ENCODE measurements around the gene NADK.
"Not testable (repeated sequence)": the region's sequence is repeated elsewhere in the genome, so short reads cannot be mapped to it uniquely, and the experiment has no call there.

The NADK gene

DNA sequence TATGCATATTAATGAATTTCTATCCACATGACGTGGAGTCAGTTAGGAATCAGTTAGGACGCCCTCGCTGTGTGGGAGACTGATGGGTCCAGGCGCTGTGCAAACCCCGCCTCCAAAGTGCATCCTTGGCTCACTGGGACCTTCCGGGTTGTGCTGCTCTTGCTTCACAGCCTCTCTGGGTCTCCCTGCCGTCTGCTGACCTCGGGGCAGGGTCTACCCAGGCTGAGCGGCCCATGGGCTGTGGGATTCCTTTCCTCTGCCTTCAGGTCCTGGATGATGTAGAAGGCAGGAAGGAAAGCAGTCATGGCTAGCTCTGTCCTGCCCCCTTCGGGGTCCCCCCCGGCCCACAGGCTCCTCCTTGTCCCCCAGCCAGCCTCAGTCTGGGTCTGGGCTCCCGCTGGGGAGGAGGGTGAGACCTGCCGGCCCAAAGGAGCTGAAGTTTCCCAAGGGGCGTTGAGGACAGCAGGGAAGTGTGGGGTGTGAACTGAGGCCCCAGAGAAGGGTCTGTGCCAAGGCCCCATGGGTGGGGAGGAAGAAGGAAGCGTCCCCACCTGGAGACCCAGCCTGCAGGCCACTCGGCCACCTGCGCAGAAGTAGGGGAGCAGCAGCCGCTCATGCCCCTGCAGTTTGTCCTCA lies 29.5 kb downstream of the NADK start:
- no peak for DNase-seq (ENCODE audit: low read depth, low spot score)
- TF ChIP-seq, protein P1, sequence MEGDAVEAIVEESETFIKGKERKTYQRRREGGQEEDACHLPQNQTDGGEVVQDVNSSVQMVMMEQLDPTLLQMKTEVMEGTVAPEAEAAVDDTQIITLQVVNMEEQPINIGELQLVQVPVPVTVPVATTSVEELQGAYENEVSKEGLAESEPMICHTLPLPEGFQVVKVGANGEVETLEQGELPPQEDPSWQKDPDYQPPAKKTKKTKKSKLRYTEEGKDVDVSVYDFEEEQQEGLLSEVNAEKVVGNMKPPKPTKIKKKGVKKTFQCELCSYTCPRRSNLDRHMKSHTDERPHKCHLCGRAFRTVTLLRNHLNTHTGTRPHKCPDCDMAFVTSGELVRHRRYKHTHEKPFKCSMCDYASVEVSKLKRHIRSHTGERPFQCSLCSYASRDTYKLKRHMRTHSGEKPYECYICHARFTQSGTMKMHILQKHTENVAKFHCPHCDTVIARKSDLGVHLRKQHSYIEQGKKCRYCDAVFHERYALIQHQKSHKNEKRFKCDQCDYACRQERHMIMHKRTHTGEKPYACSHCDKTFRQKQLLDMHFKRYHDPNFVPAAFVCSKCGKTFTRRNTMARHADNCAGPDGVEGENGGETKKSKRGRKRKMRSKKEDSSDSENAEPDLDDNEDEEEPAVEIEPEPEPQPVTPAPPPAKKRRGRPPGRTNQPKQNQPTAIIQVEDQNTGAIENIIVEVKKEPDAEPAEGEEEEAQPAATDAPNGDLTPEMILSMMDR (IDR thresholded peaks at IDR 0.05; ENCODE audit: low read depth, low read length): no peak
- in situ Hi-C loops (cut with HindIII; ENCODE audit: low sequenced_read_pairs): no loop called here
- H3K4me3 ChIP-seq (ENCODE audit: low read depth, low read length): no peak overlapping the region

- H3K4me3 ChIP-seq (ENCODE audit: low read depth, low read length); DNase-seq (ENCODE audit: low read depth, low spot score); in situ Hi-C loops (cut with HindIII; ENCODE audit: low sequenced_read_pairs): not testable (repeated sequence)
These were observed 31.7 kb downstream of the NADK start for GRCh38 chr1:1746566-1746909.

DNA sequence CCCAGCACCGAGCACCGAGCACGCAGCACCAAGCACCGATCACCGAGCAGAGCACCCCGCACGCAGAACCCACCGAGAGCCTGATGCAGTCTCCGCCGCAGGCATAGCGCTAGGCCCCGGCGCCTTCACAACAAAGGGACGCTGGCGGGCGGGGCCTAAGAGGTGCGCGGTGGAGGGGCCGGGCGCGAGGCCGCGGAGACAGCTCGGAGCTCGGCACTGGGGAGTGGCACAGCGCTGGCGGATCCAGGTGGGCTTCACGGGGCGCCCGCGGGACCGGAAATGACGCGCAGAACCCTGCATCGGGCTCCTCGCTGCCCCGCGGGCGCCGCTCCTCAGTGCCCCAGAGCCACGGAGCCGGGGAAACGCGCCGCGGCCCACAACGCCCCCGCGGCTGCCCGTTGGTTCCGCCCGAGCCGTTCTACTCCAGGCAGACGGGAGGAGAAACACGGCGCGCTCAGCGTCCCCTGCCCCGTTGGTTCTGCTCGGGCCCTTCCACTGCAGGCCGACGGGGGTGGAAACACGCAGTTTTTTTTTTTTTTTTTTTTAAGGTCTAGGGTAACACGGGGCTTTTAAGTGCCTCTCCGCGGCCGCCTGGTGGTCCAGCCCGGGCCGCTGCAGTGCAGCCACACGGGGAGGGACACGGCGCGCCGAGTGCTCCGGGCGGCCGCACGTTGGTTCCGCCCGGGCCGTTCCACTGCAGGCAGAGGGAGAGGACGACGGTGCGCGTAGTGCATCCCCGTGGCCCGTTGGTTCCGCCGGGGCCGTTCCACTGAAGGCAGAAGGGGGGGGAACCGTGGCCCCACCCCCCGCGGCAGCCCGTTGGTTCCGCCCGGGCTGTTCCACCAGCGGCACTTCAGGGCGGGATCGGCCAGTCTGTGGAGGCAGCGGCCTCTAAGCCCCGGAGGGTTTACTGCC lies 32.4 kb downstream of the NADK start:
- in situ Hi-C loops (cut with HindIII; ENCODE audit: low sequenced_read_pairs): not testable (repeated sequence)
- DNase-seq (ENCODE audit: low read depth, low spot score): peak; percentile 7
- peak overlapping the region; percentile 34 for H3K4me3 ChIP-seq (ENCODE audit: low read depth, low read length)

- DNase-seq (ENCODE audit: low read depth, low spot score); H3K4me3 ChIP-seq (ENCODE audit: low read depth, low read length); in situ Hi-C loops (cut with HindIII; ENCODE audit: low sequenced_read_pairs): not testable (repeated sequence)
These were observed 35.7 kb downstream of the NADK start for GRCh38 chr1:1742529-1742928.

GRCh38 chr1:1741013-1741412 lies 37.3 kb downstream of the NADK start:
- DNase-seq (ENCODE audit: low read depth, low spot score): peak; percentile 87
- H3K4me3 ChIP-seq (ENCODE audit: low read depth, low read length); in situ Hi-C loops (cut with HindIII; ENCODE audit: low sequenced_read_pairs): not testable (repeated sequence)

- H3K4me3 ChIP-seq (ENCODE audit: low read depth, low read length); in situ Hi-C loops (cut with HindIII; ENCODE audit: low sequenced_read_pairs); DNase-seq (ENCODE audit: low read depth, low spot score): not testable (repeated sequence)
These were observed 39.4 kb downstream of the NADK start for GRCh38 chr1:1738799-1739337.

- H3K4me3 ChIP-seq (ENCODE audit: low read depth, low read length); DNase-seq (ENCODE audit: low read depth, low spot score); in situ Hi-C loops (cut with HindIII; ENCODE audit: low sequenced_read_pairs): not testable (repeated sequence)
These were observed 40.3 kb downstream of the NADK start for GRCh38 chr1:1737675-1738590.

- in situ Hi-C loops (cut with HindIII; ENCODE audit: low sequenced_read_pairs): no loop called here
- no peak for DNase-seq (ENCODE audit: low read depth, low spot score)
- no peak overlapping the region for H3K4me3 ChIP-seq (ENCODE audit: low read depth, low read length)
- TF ChIP-seq, protein P1 (IDR thresholded peaks at IDR 0.05; ENCODE audit: low read depth, low read length): no peak
These were observed 45.9 kb downstream of the NADK start for GRCh38 chr1:1732381-1732780.

- no peak overlapping the region for H3K4me3 ChIP-seq (ENCODE audit: low read depth, low read length)
- TF ChIP-seq, protein P1 (IDR thresholded peaks at IDR 0.05; ENCODE audit: low read depth, low read length): no peak
- in situ Hi-C loops (cut with HindIII; ENCODE audit: low sequenced_read_pairs): no loop called here
- no peak for DNase-seq (ENCODE audit: low read depth, low spot score)
These were observed 47.4 kb downstream of the NADK start for GRCh38 chr1:1730870-1731269.

DNA sequence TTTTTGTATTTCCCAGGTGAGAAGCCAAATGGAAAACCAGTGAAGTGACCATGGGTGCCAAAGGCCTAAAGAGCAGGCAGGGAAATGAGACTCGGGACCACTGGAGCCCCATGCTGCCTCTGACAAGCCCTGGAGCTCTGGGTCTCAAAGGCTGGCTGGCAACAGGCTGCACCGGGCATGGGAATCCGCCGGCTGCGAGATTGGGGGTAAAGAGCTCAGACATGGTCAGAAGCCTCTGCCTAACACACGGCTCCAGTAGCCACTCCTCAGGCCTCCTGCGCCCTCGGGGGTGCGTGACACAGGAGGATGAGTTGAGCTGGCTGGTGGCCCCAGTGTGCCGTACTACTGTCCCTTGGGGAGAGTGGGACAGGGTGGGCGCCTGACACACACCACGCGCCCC lies 48.0 kb downstream of the NADK start:
- in situ Hi-C loops (cut with HindIII; ENCODE audit: low sequenced_read_pairs); H3K4me3 ChIP-seq (ENCODE audit: low read depth, low read length); DNase-seq (ENCODE audit: low read depth, low spot score): not testable (repeated sequence)

GRCh38 chr1:1729116-1729816 lies 49.0 kb downstream of the NADK start:
- H3K4me3 ChIP-seq (ENCODE audit: low read depth, low read length); DNase-seq (ENCODE audit: low read depth, low spot score); in situ Hi-C loops (cut with HindIII; ENCODE audit: low sequenced_read_pairs): not testable (repeated sequence)

GRCh38 chr1:1728308-1729005 lies 49.8 kb downstream of the NADK start:
- in situ Hi-C loops (cut with HindIII; ENCODE audit: low sequenced_read_pairs); H3K4me3 ChIP-seq (ENCODE audit: low read depth, low read length): not testable (repeated sequence)
- DNase-seq (ENCODE audit: low read depth, low spot score): peak; percentile 35

All from astrocyte of the spinal cord (primary cell).